Loucy (cell line): ENCODE results near the gene DISC1.

Experiments used
- CTCF ChIP-seq: fragments of 200-600 bp; sonication (generic); conservative IDR thresholded peaks from 2 replicates; pipeline ENCODE4 v1.5.1; 2014; ENCODE audit warnings: mild to moderate bottlenecking, antibody characterized with exemption, low read length
- EZH2phosphoT487 ChIP-seq: fragments of 200-600 bp; IDR thresholded peaks from 2 replicates; pipeline ENCODE4 v1.6.1; 2018; ENCODE audit warnings: antibody characterized with exemption, mild to moderate bottlenecking, moderate library complexity, borderline replicate concordance

GRCh38 chr1:231841616-231842344, 215.2 kb downstream of the DISC1 start:
- TF ChIP-seq CTCF (no peak), EZH2phosphoT487 (no peak)
